ENCODE data around the gene MYH1.

MYH1 gene

GRCh38 chr17:10447026-10447931, 71.1 kb downstream of the MYH1 start:
- no peak overlapping the region for H3K4me3 ChIP-seq (ENCODE audit: insufficient read depth, low read depth, low read length, poor library complexity, severe bottlenecking)
- H3K27me3 ChIP-seq (replicated peaks; ENCODE audit: control insufficient read depth, insufficient read depth, low read length, poor library complexity, severe bottlenecking): no peaks in the 10 kb centered on the region
- H3K36me3 ChIP-seq (ENCODE audit: control insufficient read depth, insufficient read depth, low read length): no peaks in the 10 kb centered on the region
- H3K4me1 ChIP-seq (ENCODE audit: control insufficient read depth, insufficient read depth, low read length, poor library complexity, severe bottlenecking): no peaks in the 10 kb centered on the region
- H3K9me3 ChIP-seq (ENCODE audit: control insufficient read depth, low read length): no peaks in the 10 kb centered on the region
- H3K27ac ChIP-seq (ENCODE audit: insufficient read depth, low read length, poor library complexity, severe bottlenecking): no peak overlapping the region
- no peak for DNase-seq
